Measurements from ENCODE around the gene ARMC10. TPM values are rescaled to one million over a fixed set of nuclear protein-coding genes. Genes with fewer than 3 reads are reported as not detected.

Gene ARMC10
- total RNA-seq, 1 experiment from 2014 or later = 23.3 TPM

GRCh38 chr7:103132995-103133688, 58.2 kb downstream of the ARMC10 start:
- no peak overlapping the region for H3K4me3 ChIP-seq (ENCODE audit: low read length)
- no peak overlapping the region for H3K4me2 ChIP-seq (ENCODE audit: low read length)
- H3K27ac ChIP-seq (ENCODE audit: low read length) = no peak overlapping the region
- no peak overlapping the region for H3K9ac ChIP-seq (ENCODE audit: low read length)
- TF ChIP-seq, protein P1, sequence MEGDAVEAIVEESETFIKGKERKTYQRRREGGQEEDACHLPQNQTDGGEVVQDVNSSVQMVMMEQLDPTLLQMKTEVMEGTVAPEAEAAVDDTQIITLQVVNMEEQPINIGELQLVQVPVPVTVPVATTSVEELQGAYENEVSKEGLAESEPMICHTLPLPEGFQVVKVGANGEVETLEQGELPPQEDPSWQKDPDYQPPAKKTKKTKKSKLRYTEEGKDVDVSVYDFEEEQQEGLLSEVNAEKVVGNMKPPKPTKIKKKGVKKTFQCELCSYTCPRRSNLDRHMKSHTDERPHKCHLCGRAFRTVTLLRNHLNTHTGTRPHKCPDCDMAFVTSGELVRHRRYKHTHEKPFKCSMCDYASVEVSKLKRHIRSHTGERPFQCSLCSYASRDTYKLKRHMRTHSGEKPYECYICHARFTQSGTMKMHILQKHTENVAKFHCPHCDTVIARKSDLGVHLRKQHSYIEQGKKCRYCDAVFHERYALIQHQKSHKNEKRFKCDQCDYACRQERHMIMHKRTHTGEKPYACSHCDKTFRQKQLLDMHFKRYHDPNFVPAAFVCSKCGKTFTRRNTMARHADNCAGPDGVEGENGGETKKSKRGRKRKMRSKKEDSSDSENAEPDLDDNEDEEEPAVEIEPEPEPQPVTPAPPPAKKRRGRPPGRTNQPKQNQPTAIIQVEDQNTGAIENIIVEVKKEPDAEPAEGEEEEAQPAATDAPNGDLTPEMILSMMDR (conservative IDR thresholded peaks at IDR 0.05; ENCODE audit: low read depth, low read length) = no peak
- no peak for TF ChIP-seq EZH2 (IDR thresholded peaks at IDR 0.05; ENCODE audit: low read length, unreplicated experiment)
- TF ChIP-seq EZH2phosphoT487 (IDR thresholded peaks at IDR 0.05; ENCODE audit: borderline replicate concordance, low read length) = no peak
- no peaks in the 10 kb centered on the region for H3F3A ChIP-seq (ENCODE audit: low read length, unreplicated experiment)
- no TSS peak for BruUV-seq (replicated peaks)
- H3K36me3 ChIP-seq (ENCODE audit: low read depth, low read length) = 0 out of 2 replicates have a peak, but pooled peaks cover 3% of the 10 kb centered on the region
- no peaks in the 10 kb centered on the region for H3K9me3 ChIP-seq (ENCODE audit: low read length)
- intact Hi-C loops (cut with micrococcal nuclease) = no loop called here
- DNase-seq (no peak), ATAC-seq (no peak)
- 0 out of 2 replicates have a peak, but pooled peaks cover 6% of the 10 kb centered on the region for H3K79me2 ChIP-seq (ENCODE audit: low read length)
- POLR2A ChIA-PET (ENCODE audit: unreplicated experiment) = no interaction called here
- CTCF ChIA-PET = no interaction called here
- H2AFZ ChIP-seq (ENCODE audit: low read length) = no peak overlapping the region
- no peaks in the 10 kb centered on the region for H4K20me1 ChIP-seq (ENCODE audit: low read length)
- H3K4me1 ChIP-seq (ENCODE audit: insufficient read depth, low read length) = peaks cover 8% of the 10 kb centered on the region
- no peaks in the 10 kb centered on the region for H3K9me2 ChIP-seq (replicated peaks; ENCODE audit: low read length)
- H3K27me3 ChIP-seq (ENCODE audit: low read length) = no peaks in the 10 kb centered on the region

- DNase-seq (no peak), ATAC-seq (no peak)
- TF ChIP-seq EZH2 (IDR thresholded peaks at IDR 0.05; ENCODE audit: low read length, unreplicated experiment) (no peak), EZH2phosphoT487 (IDR thresholded peaks at IDR 0.05; ENCODE audit: borderline replicate concordance, low read length) (no peak)
- TF ChIP-seq, protein P1 (conservative IDR thresholded peaks at IDR 0.05; ENCODE audit: low read depth, low read length) = no peak
- Histone ChIP-seq H3K36me3 (ENCODE audit: low read depth, low read length) (no peaks in the 10 kb centered on the region), H4K20me1 (ENCODE audit: low read length) (no peaks in the 10 kb centered on the region), H3K4me1 (ENCODE audit: insufficient read depth, low read length) (peaks cover 8% of the 10 kb centered on the region), H3K9ac (ENCODE audit: low read length) (no peak overlapping the region), H3K4me3 (ENCODE audit: low read length) (no peak overlapping the region), H3K9me3 (ENCODE audit: low read length) (no peaks in the 10 kb centered on the region), H3K79me2 (ENCODE audit: low read length) (0 out of 2 replicates have a peak, but pooled peaks cover 6% of the 10 kb centered on the region), H3F3A (ENCODE audit: low read length, unreplicated experiment) (no peaks in the 10 kb centered on the region), H3K27me3 (ENCODE audit: low read length) (no peaks in the 10 kb centered on the region), H3K9me2 (replicated peaks; ENCODE audit: low read length) (no peaks in the 10 kb centered on the region), H3K4me2 (ENCODE audit: low read length) (no peak overlapping the region), H2AFZ (ENCODE audit: low read length) (no peak overlapping the region), H3K27ac (ENCODE audit: low read length) (no peak overlapping the region)
- BruUV-seq (replicated peaks) = no TSS peak
- ChIA-PET POLR2A (ENCODE audit: unreplicated experiment) (no interaction called here), CTCF (no interaction called here)
- intact Hi-C loops (cut with micrococcal nuclease) = no loop called here
Measured at GRCh38 chr7:103134836-103135554, 60.1 kb downstream of the ARMC10 start.

GRCh38 chr7:103140061-103140460, 65.1 kb downstream of the ARMC10 start:
- CTCF ChIA-PET = no interaction called here
- no peaks in the 10 kb centered on the region for H3K36me3 ChIP-seq (ENCODE audit: low read depth, low read length)

More at GRCh38 chr7:103140061-103140460, 65.1 kb downstream of the ARMC10 start:
- no peak for ATAC-seq
- Histone ChIP-seq H3K4me2 (ENCODE audit: low read length) (no peak overlapping the region), H3K9ac (ENCODE audit: low read length) (no peak overlapping the region), H3K4me3 (ENCODE audit: low read length) (no peak overlapping the region), H3K79me2 (ENCODE audit: low read length) (peaks cover 24% of the 10 kb centered on the region), H3K27ac (ENCODE audit: low read length) (no peak overlapping the region), H3F3A (ENCODE audit: low read length, unreplicated experiment) (no peaks in the 10 kb centered on the region), H3K9me3 (ENCODE audit: low read length) (no peaks in the 10 kb centered on the region), H3K27me3 (ENCODE audit: low read length) (no peaks in the 10 kb centered on the region), H4K20me1 (ENCODE audit: low read length) (no peaks in the 10 kb centered on the region), H3K4me1 (ENCODE audit: insufficient read depth, low read length) (peaks cover 31% of the 10 kb centered on the region), H2AFZ (ENCODE audit: low read length) (no peak overlapping the region), H3K9me2 (replicated peaks; ENCODE audit: low read length) (no peaks in the 10 kb centered on the region)
- POLR2A ChIA-PET (ENCODE audit: unreplicated experiment) = no interaction called here
- BruUV-seq (replicated peaks) = no TSS peak
- intact Hi-C loops (cut with micrococcal nuclease) = loop anchor here (10.0 kb wide), 2 partner anchors 145 to 205 kb away; partner anchors contain the start of genes DNAJC2 and PSMC2
- no peak for DNase-seq
- TF ChIP-seq EZH2phosphoT487 (IDR thresholded peaks at IDR 0.05; ENCODE audit: borderline replicate concordance, low read length) (no peak), EZH2 (IDR thresholded peaks at IDR 0.05; ENCODE audit: low read length, unreplicated experiment) (no peak)
- TF ChIP-seq, protein P1 (conservative IDR thresholded peaks at IDR 0.05; ENCODE audit: low read depth, low read length) = no peak
